OCI-LY7 (cell line): ENCODE data around the gene PIGA.
"Not testable (repeated sequence)": the region's sequence is repeated elsewhere in the genome, so short reads cannot be mapped to it uniquely, and the experiment has no call there.

Source experiments
- CTCF ChIP-seq: fragments of 200-600 bp; sonication (generic); conservative IDR thresholded peaks from 2 replicates; pipeline ENCODE4 v1.5.1; 2014; ENCODE audit warnings: mild to moderate bottlenecking, antibody characterized with exemption, low read length, moderate library complexity, mixed read lengths
- EZH2phosphoT487 ChIP-seq: fragments of 200-600 bp; sonication (generic); IDR thresholded peaks from 2 replicates; pipeline ENCODE4 v1.6.1; 2018; ENCODE audit warnings: low read depth, borderline replicate concordance, mild to moderate bottlenecking, mixed run types, antibody characterized with exemption, low read length, moderate library complexity, mixed read lengths

- TF ChIP-seq CTCF, EZH2phosphoT487: not testable (repeated sequence)
Observed at GRCh38 chrX:15305899-15306298, 29.4 kb downstream of the PIGA start.
